Lower lobe of right lung (tissue), 2 donors: ENCODE measurements around the gene ISOC2. TPM values are rescaled to one million over a fixed set of nuclear protein-coding genes. Genes with fewer than 3 reads are reported as not detected.

Source experiments
- ATAC-seq, 2 donors: fragments of 200-7000 bp; cut with Tn5 transposase; one replicate each; pipeline ENCODE4 v1.9.1; 2020 to 2022; ENCODE audit warnings: mild to moderate bottlenecking in 2 of 2, moderate library complexity in 2 of 2
- DNase-seq: peaks from one replicate; pipeline ENCODE4 v3.0.0-alpha.2; 2020
- H3K27ac ChIP-seq: fragments of 200-600 bp; one replicate; pipeline ENCODE4 v1.8.0; 2022
- H3K27me3 ChIP-seq: fragments of 200-600 bp; one replicate; pipeline ENCODE4 v1.8.0; 2022; ENCODE audit warnings: low read depth
- H3K36me3 ChIP-seq: fragments of 200-600 bp; one replicate; pipeline ENCODE4 v1.8.0; 2022; ENCODE audit warnings: mild to moderate bottlenecking
- H3K4me1 ChIP-seq: fragments of 200-600 bp; one replicate; pipeline ENCODE4 v1.8.0; 2022
- H3K4me3 ChIP-seq: fragments of 200-600 bp; one replicate; pipeline ENCODE4 v1.8.0; 2022; ENCODE audit warnings: mild to moderate bottlenecking
- H3K9me3 ChIP-seq: fragments of 200-600 bp; one replicate; pipeline ENCODE4 v1.8.0; 2022
- intact Hi-C: fragments of 100-400 bp; cut with DNase I; formaldehyde crosslinking; loops from one replicate; pipeline ENCODE4 v1.11.0; 2022
- total RNA-seq: library from RNA; stranded (reverse); fragmentation: NEBNext Ultra II Directional; extraction: Animal tissue kit (Norgen Biotek cat#: 25700); gene quantifications from one replicate; pipeline ENCODE4 v1.2.1, GENCODE V29; 2021
- TF ChIP-seq, protein P1 (sequence below): fragments of 200-600 bp; IDR thresholded peaks from one replicate; pipeline ENCODE4 v1.8.0; 2022; ENCODE audit warnings: antibody characterized with exemption, mild to moderate bottlenecking
- donor health status: DM: no; HTN: yes; CAD: no; lungs with severe emphysema.

Gene ISOC2
- total RNA-seq, 1 donor from 2014 or later, result 28.6 TPM

DNA sequence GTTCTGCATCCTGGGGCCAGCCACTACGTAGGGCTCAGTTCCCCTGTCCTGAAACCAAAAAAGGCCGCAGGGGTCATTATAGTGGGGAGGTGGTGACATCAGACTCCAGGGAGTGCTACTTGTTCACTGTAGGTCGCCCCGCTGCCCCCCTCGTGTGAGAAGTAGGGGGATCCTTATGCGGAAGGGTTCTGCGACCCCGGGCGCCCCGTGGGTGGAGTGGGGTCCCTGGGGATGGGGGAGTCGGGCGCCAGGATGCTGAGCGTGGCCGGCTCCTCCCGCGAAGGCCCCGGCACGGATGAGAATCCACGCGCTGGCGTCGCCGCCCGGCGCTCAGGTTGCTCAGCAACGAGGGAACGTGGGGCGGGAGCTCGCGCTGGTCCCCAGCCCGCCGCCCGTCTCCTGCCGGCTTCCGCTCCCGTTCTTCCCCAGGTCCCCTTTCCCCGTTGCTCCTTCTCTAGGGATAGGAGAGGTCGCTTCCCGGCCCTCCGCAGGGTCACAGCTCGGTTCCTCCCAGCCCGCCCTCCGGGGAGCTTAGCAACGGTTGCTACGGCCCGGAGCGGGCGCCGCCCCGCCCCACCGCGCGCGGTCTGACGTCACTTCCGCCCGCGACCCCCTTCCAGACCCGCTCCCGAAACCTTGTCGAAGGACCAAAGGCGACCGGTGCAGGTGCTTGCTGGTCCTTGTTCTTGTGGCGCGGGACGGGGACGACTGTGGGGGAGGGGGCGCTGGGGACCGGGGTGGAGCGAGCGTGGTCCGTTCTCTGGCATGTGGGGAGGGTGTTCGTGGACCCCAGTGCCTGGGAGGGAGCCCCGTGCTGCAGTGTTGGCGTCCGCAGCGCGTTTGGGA is 23.4 kb upstream of the ISOC2 start, which contains the start of gene NAT14:
Gene NAT14, plus strand, starts transcription at position 596 of the 846 bp plus-strand sequence. CDS start 521 bp downstream, outside the sequence.
- Histone ChIP-seq H3K27me3 (peaks cover 8% of the 10 kb centered on the region), H3K27ac (peak within 1 kb of the TSS; percentile 77), H3K4me3 (peak within 1 kb of the TSS; percentile 71), H3K36me3 (peaks cover 28% of the 10 kb centered on the region), H3K4me1 (peaks cover 38% of the 10 kb centered on the region), H3K9me3 (no peaks in the 10 kb centered on the region)
- no peak for DNase-seq
- peak; percentile 62 to 65 for ATAC-seq
- intact Hi-C loops, result no loop called here
- TF ChIP-seq, protein P1, sequence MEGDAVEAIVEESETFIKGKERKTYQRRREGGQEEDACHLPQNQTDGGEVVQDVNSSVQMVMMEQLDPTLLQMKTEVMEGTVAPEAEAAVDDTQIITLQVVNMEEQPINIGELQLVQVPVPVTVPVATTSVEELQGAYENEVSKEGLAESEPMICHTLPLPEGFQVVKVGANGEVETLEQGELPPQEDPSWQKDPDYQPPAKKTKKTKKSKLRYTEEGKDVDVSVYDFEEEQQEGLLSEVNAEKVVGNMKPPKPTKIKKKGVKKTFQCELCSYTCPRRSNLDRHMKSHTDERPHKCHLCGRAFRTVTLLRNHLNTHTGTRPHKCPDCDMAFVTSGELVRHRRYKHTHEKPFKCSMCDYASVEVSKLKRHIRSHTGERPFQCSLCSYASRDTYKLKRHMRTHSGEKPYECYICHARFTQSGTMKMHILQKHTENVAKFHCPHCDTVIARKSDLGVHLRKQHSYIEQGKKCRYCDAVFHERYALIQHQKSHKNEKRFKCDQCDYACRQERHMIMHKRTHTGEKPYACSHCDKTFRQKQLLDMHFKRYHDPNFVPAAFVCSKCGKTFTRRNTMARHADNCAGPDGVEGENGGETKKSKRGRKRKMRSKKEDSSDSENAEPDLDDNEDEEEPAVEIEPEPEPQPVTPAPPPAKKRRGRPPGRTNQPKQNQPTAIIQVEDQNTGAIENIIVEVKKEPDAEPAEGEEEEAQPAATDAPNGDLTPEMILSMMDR, result no peak

DNA sequence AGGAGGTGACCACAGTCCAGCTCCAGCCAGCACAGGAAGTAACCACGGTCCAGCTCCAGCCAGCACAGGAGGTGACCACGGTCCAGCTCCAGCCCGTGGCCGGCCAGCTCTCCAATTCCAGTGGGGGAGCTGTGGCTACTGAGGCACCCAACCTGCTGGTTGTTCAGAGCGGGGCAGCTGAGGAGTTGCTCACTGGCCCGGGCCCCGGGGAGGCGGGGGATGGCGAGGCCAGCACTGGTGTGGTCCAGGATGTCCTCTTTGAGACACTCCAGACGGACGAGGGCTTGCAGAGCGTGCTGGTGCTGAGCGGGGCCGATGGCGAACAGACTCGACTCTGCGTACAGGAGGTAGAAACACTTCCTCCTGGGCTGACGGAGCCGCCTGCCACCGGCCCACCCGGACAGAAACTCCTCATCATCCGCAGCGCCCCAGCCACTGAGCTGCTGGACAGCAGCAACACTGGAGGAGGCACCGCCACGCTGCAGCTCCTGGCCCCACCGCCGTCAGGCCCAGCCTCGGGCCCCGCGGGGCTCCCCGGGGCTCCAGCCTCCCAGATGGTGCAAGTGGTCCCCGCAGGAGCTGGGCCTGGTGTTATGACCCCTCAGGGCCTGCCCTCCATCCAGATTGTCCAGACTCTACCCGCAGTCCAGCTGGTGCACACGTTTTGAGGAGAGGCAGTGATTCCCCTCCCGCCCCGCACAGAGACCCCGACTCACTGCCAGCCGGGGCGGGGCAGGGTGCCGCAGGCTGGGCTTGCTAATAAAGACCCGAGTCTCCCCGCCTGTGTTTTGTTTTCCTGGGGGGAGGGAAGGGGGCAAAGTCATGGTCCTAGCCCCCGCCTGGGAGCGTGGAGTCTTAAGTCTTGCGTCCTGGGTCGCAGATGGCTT is 22.5 kb upstream of the ISOC2 start:
- intact Hi-C loops, result no loop called here
- Histone ChIP-seq H3K27ac (peak overlapping the region; percentile 77), H3K4me3 (peak overlapping the region; percentile 71)

DNA sequence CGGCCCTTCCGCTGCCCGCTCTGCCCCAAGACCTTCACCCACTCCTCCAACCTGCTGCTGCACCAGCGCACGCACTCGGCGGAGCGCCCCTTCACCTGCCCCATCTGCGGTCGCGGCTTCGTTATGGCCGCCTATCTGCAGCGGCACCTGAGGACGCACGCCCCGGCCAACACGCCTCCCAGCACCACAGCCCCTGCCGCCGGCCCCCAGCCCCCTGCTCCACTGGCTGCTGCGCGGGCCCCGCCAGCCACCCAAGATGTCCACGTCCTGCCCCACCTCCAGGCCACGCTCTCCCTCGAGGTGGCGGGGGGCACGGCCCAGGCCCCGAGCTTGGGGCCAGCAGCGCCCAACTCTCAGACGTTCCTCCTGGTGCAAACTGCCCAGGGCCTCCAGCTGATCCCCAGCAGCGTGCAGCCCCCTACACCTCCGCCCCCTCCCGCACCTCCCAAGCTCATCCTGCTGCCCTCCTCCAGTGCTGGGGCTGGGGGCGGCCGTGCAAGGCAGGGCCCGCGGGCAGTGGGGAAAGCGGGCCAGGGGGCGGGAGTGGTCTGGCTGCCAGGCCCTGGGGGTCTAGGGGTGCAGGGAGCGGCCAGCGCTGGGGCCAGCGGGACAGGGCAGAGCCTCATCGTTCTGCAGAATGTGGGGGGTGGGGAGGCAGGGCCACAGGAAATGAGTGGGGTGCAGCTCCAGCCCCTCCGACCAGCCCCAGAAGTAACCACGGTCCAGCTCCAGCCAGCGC is 21.7 kb upstream of the ISOC2 start:
- TF ChIP-seq, protein P1, result no peak
- Histone ChIP-seq H3K36me3 (peaks cover 28% of the 10 kb centered on the region), H3K4me1 (peaks cover 43% of the 10 kb centered on the region), H3K27me3 (no peaks in the 10 kb centered on the region), H3K27ac (no peak overlapping the region), H3K4me3 (no peak overlapping the region), H3K9me3 (no peaks in the 10 kb centered on the region)
- intact Hi-C loops, result no loop called here
- ATAC-seq (no peak), DNase-seq (no peak)

More for the DNA sequence above, 22.5 kb upstream of the ISOC2 start:
- H3K9me3 ChIP-seq, result no peaks in the 10 kb centered on the region
- no peaks in the 10 kb centered on the region for H3K27me3 ChIP-seq
- DNase-seq, result no peak
- H3K4me1 ChIP-seq, result peaks cover 38% of the 10 kb centered on the region
- ATAC-seq, result no peak
- H3K36me3 ChIP-seq, result peaks cover 28% of the 10 kb centered on the region
- TF ChIP-seq, protein P1, result no peak

DNA sequence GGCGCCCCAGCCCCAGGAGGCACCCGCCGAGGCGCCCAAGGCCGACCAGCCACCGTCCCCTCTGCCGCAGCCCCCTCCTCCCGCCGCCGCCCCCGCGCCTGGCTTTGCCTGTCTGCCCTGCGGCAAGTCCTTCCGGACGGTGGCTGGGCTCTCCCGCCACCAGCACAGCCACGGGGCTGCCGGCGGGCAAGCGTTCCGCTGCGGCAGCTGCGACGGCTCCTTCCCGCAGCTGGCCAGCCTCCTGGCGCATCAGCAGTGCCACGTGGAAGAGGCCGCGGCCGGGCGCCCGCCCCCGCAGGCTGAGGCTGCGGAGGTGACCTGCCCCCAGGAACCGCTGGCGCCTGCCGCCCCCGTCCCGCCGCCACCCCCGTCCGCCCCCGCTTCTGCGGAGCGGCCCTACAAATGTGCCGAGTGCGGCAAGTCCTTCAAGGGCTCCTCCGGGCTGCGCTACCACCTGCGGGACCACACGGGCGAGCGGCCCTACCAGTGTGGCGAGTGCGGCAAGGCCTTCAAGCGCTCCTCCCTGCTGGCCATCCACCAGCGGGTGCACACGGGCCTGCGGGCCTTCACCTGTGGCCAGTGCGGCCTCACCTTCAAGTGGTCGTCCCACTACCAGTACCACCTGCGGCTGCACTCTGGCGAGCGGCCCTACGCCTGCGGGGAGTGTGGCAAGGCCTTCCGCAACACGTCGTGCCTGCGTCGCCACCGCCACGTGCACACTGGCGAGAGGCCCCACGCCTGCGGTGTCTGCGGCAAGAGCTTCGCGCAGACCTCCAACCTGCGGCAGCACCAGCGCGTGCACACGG is 20.9 kb upstream of the ISOC2 start:
- H3K27ac ChIP-seq, result no peak overlapping the region
- no peak overlapping the region for H3K4me3 ChIP-seq
- DNase-seq (no peak), ATAC-seq (no peak)
- intact Hi-C loops, result no loop called here
- no peaks in the 10 kb centered on the region for H3K9me3 ChIP-seq
- peaks cover 28% of the 10 kb centered on the region for H3K36me3 ChIP-seq
- TF ChIP-seq, protein P1, result no peak
- H3K4me1 ChIP-seq, result peaks cover 44% of the 10 kb centered on the region
- no peaks in the 10 kb centered on the region for H3K27me3 ChIP-seq
